Measurements from ENCODE around the gene NRROS.
"Not testable (repeated sequence)": the region's sequence is repeated elsewhere in the genome, so short reads cannot be mapped to it uniquely, and the experiment has no call there.

NRROS gene

GRCh38 chr3:196639483-196640296 is at the start of gene NRROS:
Gene NRROS (plus strand): TSS chr3:196639694. CDS start chr3:196654540, 14,846 bp downstream.
- peak in 36 of 56 donors; percentile 13 to 62 (median 37) for DNase-seq

- DNase-seq: no peak
These were observed 49.2 kb upstream of the NRROS start for GRCh38 chr3:196590279-196590678.

GRCh38 chr3:196596355-196596754 is 43.1 kb upstream of the NRROS start:
- DNase-seq: no peak

- DNase-seq: not testable (repeated sequence)
These were observed 41.3 kb upstream of the NRROS start for GRCh38 chr3:196597971-196598733.

GRCh38 chr3:196599734-196600128 is 39.8 kb upstream of the NRROS start:
- no peak for DNase-seq

- no peak for DNase-seq
These were observed 39.1 kb upstream of the NRROS start for GRCh38 chr3:196600359-196600758.

GRCh38 chr3:196602673-196603072 is 36.8 kb upstream of the NRROS start:
- DNase-seq: no peak

GRCh38 chr3:196603683-196604082 is 35.8 kb upstream of the NRROS start:
- DNase-seq: no peak

- DNase-seq: no peak
These were observed 34.9 kb upstream of the NRROS start for GRCh38 chr3:196604548-196604947.

- DNase-seq: no peak
These were observed 30.8 kb upstream of the NRROS start for GRCh38 chr3:196608693-196609092.

GRCh38 chr3:196609343-196609775 is 30.1 kb upstream of the NRROS start:
- DNase-seq: peak in 55 of 56 donors; percentile 24 to 86 (median 67)

- no peak for DNase-seq
These were observed 29.5 kb upstream of the NRROS start for GRCh38 chr3:196609805-196610515.

GRCh38 chr3:196611761-196612483 is 27.6 kb upstream of the NRROS start:
- DNase-seq: no peak

- not testable (repeated sequence) for DNase-seq
These were observed 24.3 kb upstream of the NRROS start for GRCh38 chr3:196615234-196615633.

GRCh38 chr3:196617256-196617655 is 22.2 kb upstream of the NRROS start:
- no peak for DNase-seq

- DNase-seq: no peak
These were observed 20.3 kb upstream of the NRROS start for GRCh38 chr3:196619223-196619622.

- not testable (repeated sequence) for DNase-seq
These were observed 19.9 kb upstream of the NRROS start for GRCh38 chr3:196619627-196620026.

- DNase-seq: no peak
These were observed 19.3 kb upstream of the NRROS start for GRCh38 chr3:196620161-196620604.

- DNase-seq: no peak
These were observed 18.8 kb upstream of the NRROS start for GRCh38 chr3:196620684-196621083.

GRCh38 chr3:196621611-196622010 is 17.9 kb upstream of the NRROS start:
- no peak for DNase-seq
